Stomach (tissue), 4 donors: ENCODE measurements around the gene MOB3C.

Experiments
- EP300 ChIP-seq: sonication (generic); formaldehyde crosslinking; IDR thresholded peaks from one replicate; pipeline ENCODE4 v1.6.1; 2017; ENCODE audit warnings: antibody characterized with exemption
- POLR2A ChIP-seq, 4 donors: fragments of 450-650 bp; IDR thresholded peaks; one replicate each; pipeline ENCODE4 v1.6.1; 2016; ENCODE audit warnings: antibody characterized with exemption in 4 of 4, control low read depth in 2 of 4, mild to moderate bottlenecking in 1 of 4, moderate library complexity in 1 of 4
- POLR2AphosphoS5 ChIP-seq, 3 donors: sonication (generic); formaldehyde crosslinking; IDR thresholded peaks; one replicate each; pipeline ENCODE4 v1.6.1; 2016; ENCODE audit warnings: antibody characterized with exemption in 3 of 3
- TF ChIP-seq, protein P1 (sequence below), 7 experiments: fragments of 450-650 bp in 4 of 7; fragments of 200-600 bp in 3 of 7; sonication (generic) in 3 of 7; IDR thresholded peaks; one replicate each; pipeline ENCODE4 v1.5.1; 2016 to 2019; ENCODE audit warnings: antibody characterized with exemption in 7 of 7, control low read depth in 2 of 7, mild to moderate bottlenecking in 1 of 7

DNA sequence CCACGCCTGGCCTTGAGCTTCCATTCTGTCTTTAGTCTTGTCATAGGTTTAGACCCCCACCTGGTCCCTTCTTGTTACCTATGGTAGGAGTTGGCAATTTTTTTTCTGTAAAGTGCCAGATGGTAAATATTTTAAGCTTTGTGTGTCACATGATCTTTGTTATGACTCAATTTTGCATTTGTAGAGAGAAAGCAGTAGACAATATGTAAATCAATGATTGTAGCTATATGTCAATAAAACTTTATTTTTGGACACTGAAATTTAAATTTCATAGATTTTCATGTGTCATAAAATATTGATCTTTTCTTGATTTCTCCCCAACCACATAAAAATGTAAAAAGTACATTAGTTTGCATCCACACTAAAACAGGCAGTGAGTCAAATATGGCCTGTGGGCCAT, 20.6 kb downstream of the MOB3C start:
- TF ChIP-seq, protein P1, sequence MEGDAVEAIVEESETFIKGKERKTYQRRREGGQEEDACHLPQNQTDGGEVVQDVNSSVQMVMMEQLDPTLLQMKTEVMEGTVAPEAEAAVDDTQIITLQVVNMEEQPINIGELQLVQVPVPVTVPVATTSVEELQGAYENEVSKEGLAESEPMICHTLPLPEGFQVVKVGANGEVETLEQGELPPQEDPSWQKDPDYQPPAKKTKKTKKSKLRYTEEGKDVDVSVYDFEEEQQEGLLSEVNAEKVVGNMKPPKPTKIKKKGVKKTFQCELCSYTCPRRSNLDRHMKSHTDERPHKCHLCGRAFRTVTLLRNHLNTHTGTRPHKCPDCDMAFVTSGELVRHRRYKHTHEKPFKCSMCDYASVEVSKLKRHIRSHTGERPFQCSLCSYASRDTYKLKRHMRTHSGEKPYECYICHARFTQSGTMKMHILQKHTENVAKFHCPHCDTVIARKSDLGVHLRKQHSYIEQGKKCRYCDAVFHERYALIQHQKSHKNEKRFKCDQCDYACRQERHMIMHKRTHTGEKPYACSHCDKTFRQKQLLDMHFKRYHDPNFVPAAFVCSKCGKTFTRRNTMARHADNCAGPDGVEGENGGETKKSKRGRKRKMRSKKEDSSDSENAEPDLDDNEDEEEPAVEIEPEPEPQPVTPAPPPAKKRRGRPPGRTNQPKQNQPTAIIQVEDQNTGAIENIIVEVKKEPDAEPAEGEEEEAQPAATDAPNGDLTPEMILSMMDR (IDR thresholded peaks at IDR 0.05), result no peak
- no peak for TF ChIP-seq POLR2AphosphoS5 (IDR thresholded peaks at IDR 0.05)
- no peak for TF ChIP-seq EP300
- no peak for TF ChIP-seq POLR2A (IDR thresholded peaks at IDR 0.05)
